Measurements from ENCODE around the gene GPR55. TPM values are rescaled to one million over a fixed set of nuclear protein-coding genes. Genes with fewer than 3 reads are reported as not detected.
"Not testable (repeated sequence)": the region's sequence is repeated elsewhere in the genome, so short reads cannot be mapped to it uniquely, and the experiment has no call there.

Gene GPR55
- 10 to 100 TPM; 18.8 to 20.4 TPM for total RNA-seq

- DNase-seq: peak; percentile 75
- Mint-ChIP-seq H3K9me3 (no peaks in the 10 kb centered on the region), H3K4me1 (peaks cover 74% of the 10 kb centered on the region), H3K4me3 (peak within 1 kb of the TSS; percentile 88), H3K27me3 (no peaks in the 10 kb centered on the region), H3K36me3 (peaks cover 23% of the 10 kb centered on the region), H3K27ac (peak within 1 kb of the TSS; percentile 99)
Measured at GRCh38 chr2:230924470-230925341, at the start of gene GPR55. TSS of gene GPR55 (minus strand) at chr2:230925242. CDS start at chr2:230910962, 14,280 bp downstream.

GRCh38 chr2:230974096-230974913, 49.3 kb upstream of the GPR55 start:
- Mint-ChIP-seq H3K4me1 (peaks cover 72% of the 10 kb centered on the region), H3K36me3 (peaks cover 14% of the 10 kb centered on the region), H3K9me3 (peaks cover 4% of the 10 kb centered on the region), H3K27ac (peak overlapping the region; percentile 90), H3K27me3 (no peaks in the 10 kb centered on the region), H3K4me3 (peak overlapping the region; percentile 66)
- DNase-seq: peak; percentile 92

- no peak for DNase-seq
- H3K4me3 Mint-ChIP-seq: no peak overlapping the region
- H3K4me1 Mint-ChIP-seq: peaks cover 67% of the 10 kb centered on the region
- H3K9me3 Mint-ChIP-seq: peaks cover 4% of the 10 kb centered on the region
- H3K27me3 Mint-ChIP-seq: no peaks in the 10 kb centered on the region
- H3K36me3 Mint-ChIP-seq: peaks cover 14% of the 10 kb centered on the region
- peak overlapping the region; percentile 59 for H3K27ac Mint-ChIP-seq
Measured at GRCh38 chr2:230972046-230972445, 47.0 kb upstream of the GPR55 start.

- DNase-seq: no peak
- Mint-ChIP-seq H3K9me3 (peaks cover 4% of the 10 kb centered on the region), H3K36me3 (peaks cover 5% of the 10 kb centered on the region), H3K4me3 (no peak overlapping the region), H3K27ac (peak overlapping the region; percentile 68), H3K4me1 (peaks cover 43% of the 10 kb centered on the region), H3K27me3 (no peaks in the 10 kb centered on the region)
Measured at GRCh38 chr2:230969659-230970015, 44.6 kb upstream of the GPR55 start.

- H3K36me3 Mint-ChIP-seq: peaks cover 4% of the 10 kb centered on the region
- H3K27me3 Mint-ChIP-seq: no peaks in the 10 kb centered on the region
- H3K9me3 Mint-ChIP-seq: peaks cover 4% of the 10 kb centered on the region
- H3K27ac Mint-ChIP-seq: peak overlapping the region; percentile 68
- H3K4me3 Mint-ChIP-seq: no peak overlapping the region
- DNase-seq: no peak
- peaks cover 39% of the 10 kb centered on the region for H3K4me1 Mint-ChIP-seq
Measured at GRCh38 chr2:230968921-230969658, 44.0 kb upstream of the GPR55 start.

GRCh38 chr2:230968314-230968713, 43.3 kb upstream of the GPR55 start:
- not testable (repeated sequence) for H3K4me3 Mint-ChIP-seq, H3K9me3 Mint-ChIP-seq, H3K36me3 Mint-ChIP-seq, DNase-seq, H3K27me3 Mint-ChIP-seq, H3K27ac Mint-ChIP-seq
- H3K4me1 Mint-ChIP-seq: peaks cover 36% of the 10 kb centered on the region

GRCh38 chr2:230967113-230967512, 42.1 kb upstream of the GPR55 start:
- peaks cover 33% of the 10 kb centered on the region for H3K4me1 Mint-ChIP-seq
- no peaks in the 10 kb centered on the region for H3K27me3 Mint-ChIP-seq
- peaks cover 2% of the 10 kb centered on the region for H3K9me3 Mint-ChIP-seq
- H3K4me3 Mint-ChIP-seq: no peak overlapping the region
- H3K27ac Mint-ChIP-seq: no peak overlapping the region
- peaks cover 7% of the 10 kb centered on the region for H3K36me3 Mint-ChIP-seq
- no peak for DNase-seq

- Mint-ChIP-seq H3K27ac (no peak overlapping the region), H3K9me3 (no peaks in the 10 kb centered on the region), H3K4me3 (no peak overlapping the region), H3K36me3 (peaks cover 4% of the 10 kb centered on the region), H3K4me1 (peaks cover 25% of the 10 kb centered on the region), H3K27me3 (peaks cover 18% of the 10 kb centered on the region)
- DNase-seq: no peak
Measured at GRCh38 chr2:230964136-230964730, 39.2 kb upstream of the GPR55 start.

GRCh38 chr2:230961091-230961491, 36.0 kb upstream of the GPR55 start:
- peaks cover 34% of the 10 kb centered on the region for H3K4me1 Mint-ChIP-seq

GRCh38 chr2:230960026-230960425, 35.0 kb upstream of the GPR55 start:
- H3K27ac Mint-ChIP-seq: no peak overlapping the region
- H3K4me3 Mint-ChIP-seq: no peak overlapping the region
- H3K36me3 Mint-ChIP-seq: peaks cover 8% of the 10 kb centered on the region
- peaks cover 42% of the 10 kb centered on the region for H3K4me1 Mint-ChIP-seq
- DNase-seq: no peak
- peaks cover 2% of the 10 kb centered on the region for H3K9me3 Mint-ChIP-seq
- peaks cover 43% of the 10 kb centered on the region for H3K27me3 Mint-ChIP-seq

More at GRCh38 chr2:230961091-230961491, 36.0 kb upstream of the GPR55 start:
- no peak for DNase-seq
- peaks cover 2% of the 10 kb centered on the region for H3K9me3 Mint-ChIP-seq
- peaks cover 39% of the 10 kb centered on the region for H3K27me3 Mint-ChIP-seq
- H3K4me3 Mint-ChIP-seq: no peak overlapping the region
- H3K36me3 Mint-ChIP-seq: peaks cover 8% of the 10 kb centered on the region
- no peak overlapping the region for H3K27ac Mint-ChIP-seq

GRCh38 chr2:230958820-230959756, 34.0 kb upstream of the GPR55 start:
- Mint-ChIP-seq H3K4me1 (peaks cover 49% of the 10 kb centered on the region), H3K9me3 (peaks cover 2% of the 10 kb centered on the region), H3K4me3 (peak overlapping the region; percentile 69), H3K27me3 (peaks cover 48% of the 10 kb centered on the region), H3K36me3 (peaks cover 8% of the 10 kb centered on the region), H3K27ac (peak overlapping the region; percentile 81)
- no peak for DNase-seq

GRCh38 chr2:230957756-230958391, 32.8 kb upstream of the GPR55 start:
- DNase-seq: no peak
- peaks cover 50% of the 10 kb centered on the region for H3K4me1 Mint-ChIP-seq
- H3K36me3 Mint-ChIP-seq: peaks cover 7% of the 10 kb centered on the region
- peak overlapping the region; percentile 84 for H3K4me3 Mint-ChIP-seq
- peak overlapping the region; percentile 89 for H3K27ac Mint-ChIP-seq
- H3K9me3 Mint-ChIP-seq: peaks cover 2% of the 10 kb centered on the region
- peaks cover 48% of the 10 kb centered on the region for H3K27me3 Mint-ChIP-seq
